Hematopoietic multipotent progenitor cell treated with erythropoietin and hydrocortisone succinate and interleukin-3 and kit ligand, for 15 days (in vitro differentiated cells): ENCODE results near the gene NKAIN4.

ENCODE experiments used
- DNase-seq: peaks from one replicate; pipeline ENCODE4 v3.0.0-alpha.2; 2015; ENCODE audit warnings: low spot score

The NKAIN4 gene

GRCh38 chr20:63288581-63289251 is 34.5 kb upstream of the NKAIN4 start:
- DNase-seq: no peak

GRCh38 chr20:63287697-63288580 is 33.7 kb upstream of the NKAIN4 start:
- no peak for DNase-seq

DNA sequence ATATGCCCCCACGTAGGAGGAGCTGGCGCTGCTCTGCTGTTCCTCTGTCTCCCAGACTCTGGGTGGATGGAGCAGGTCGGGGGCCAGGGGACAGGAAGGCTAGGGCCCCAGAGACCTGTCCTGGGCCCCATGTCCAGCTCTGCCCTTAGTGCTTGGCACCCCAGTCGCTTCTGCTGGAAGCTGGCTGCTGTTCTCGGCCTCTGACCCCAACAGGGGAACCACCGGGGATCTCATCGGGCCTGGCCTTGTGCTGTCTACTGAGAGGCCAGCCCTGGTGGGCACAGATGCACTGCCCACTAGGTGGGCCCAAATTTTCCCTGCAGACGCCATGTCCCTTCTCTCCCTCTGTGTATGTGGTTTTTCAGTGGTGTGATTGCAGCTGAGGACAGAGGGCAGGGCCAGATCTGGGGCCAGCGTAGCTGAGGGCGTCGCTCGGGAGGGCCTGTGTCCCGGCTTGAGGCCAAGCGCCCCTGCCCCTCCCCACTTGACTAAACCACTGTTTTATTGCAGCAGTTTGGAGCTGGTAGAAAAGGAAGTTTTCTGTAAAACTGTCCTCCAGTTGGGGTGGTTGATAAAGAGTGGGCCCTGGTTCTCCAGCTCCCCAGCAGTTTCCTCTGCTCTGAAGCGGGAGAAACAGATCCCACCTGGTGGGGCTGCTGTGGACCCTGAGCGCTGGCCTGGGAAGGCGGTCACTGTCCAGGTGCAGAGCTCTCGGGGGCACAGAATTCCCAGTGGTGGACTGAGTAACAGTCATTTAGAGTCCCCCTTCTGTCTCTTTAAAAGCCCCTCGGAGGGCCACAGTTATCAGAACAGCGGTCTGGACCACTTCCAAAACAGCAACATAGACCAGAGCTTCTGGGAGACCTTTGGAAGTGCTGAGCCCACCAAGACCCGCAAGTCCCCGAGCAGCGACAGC is 32.8 kb upstream of the NKAIN4 start:
- DNase-seq: no peak

DNA sequence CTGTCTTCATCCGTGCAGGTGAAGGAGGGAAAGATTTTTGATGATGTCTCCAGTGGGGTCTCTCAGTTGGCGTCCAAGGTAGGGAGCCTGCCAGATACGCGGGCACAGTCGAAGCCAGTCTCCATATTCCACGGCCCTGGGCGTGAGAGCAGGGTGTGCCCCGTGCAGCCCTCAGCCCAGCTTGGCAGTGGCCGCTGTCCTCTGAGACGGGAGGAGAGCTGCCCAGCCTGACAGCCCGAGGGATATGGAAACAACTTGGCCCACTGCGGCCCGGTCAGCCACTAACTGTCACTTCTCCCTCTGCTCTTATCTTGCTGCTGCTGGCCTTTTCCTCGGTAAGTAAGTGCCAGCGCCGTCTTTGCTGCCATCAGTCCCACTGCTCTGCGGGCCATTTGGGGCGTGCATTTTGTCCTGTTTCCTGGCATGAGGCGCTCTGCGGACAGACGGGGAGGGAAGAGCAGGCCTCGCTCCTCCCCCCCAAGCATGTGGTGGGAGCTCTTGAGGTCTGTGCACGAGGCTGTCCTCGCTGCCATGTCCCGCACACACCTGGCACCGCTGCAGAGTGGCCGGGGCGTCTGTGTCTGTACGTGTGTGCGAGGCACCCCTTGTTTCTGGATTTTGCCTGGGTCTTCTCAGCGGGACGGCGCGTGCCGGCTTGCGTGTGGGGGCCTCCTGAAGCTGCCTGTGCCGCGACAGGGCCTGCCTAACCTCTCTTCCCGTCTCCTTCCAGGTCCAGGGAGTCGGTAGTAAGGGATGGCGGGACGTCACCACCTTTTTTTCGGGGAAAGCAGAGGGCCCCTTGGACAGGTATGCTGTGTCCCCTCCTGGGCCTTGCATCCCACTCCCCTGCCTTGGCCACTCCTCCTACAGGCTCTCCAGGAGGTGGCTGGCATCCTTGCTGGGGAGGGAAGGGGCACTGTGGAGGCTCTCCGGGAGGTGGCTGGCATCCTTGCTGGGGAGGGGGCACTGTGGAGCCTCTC is 31.7 kb upstream of the NKAIN4 start:
- DNase-seq: no peak

DNA sequence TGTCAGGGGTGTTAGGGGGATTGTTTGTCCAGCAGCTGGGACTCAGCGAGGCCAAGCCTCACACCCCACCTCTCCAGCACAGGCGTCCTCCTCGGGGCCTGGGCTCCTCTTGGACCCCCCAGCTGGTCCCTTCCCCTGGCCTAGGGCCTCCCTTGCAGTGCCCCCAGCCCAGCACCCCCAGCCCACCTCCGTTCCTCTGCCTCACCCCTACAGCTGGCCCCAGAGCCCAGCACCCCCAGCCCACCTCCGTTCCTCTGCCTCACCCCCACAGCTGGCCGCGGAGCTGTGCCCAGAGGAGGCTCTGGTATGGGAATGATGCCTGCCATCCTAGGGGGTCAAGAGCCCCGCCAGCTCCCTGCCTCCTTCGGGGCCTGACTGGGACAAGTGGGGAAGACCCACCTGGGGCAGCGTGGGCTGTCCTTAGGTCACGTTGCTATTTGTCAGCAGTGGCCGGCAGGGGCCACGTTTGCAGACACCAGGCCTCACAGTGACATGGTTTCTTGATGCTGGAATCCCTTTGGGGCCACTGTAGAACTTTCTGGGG is 30.8 kb upstream of the NKAIN4 start:
- no peak for DNase-seq

GRCh38 chr20:63284544-63284949 is 30.3 kb upstream of the NKAIN4 start:
- DNase-seq: no peak

DNA sequence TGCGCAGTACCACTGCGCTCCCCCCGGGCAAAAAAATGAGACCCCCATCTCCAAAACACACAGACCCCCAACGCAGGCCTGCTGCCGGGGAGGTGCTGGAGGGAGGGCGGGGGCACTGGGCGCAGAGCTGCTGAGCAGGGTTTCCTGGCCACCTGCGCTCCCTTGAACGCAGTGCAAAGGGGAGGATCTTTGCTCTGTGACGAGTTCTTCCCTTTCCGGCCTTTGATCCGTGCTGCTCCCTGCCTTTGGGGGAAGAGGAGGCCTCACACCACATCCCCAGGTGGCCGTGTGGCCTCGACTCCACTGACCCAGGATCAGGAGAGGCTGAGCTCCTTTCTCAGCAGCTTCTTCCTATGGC is 29.8 kb upstream of the NKAIN4 start:
- DNase-seq: no peak

- no peak for DNase-seq
Measured at GRCh38 chr20:63283397-63284082, 29.3 kb upstream of the NKAIN4 start.

DNA sequence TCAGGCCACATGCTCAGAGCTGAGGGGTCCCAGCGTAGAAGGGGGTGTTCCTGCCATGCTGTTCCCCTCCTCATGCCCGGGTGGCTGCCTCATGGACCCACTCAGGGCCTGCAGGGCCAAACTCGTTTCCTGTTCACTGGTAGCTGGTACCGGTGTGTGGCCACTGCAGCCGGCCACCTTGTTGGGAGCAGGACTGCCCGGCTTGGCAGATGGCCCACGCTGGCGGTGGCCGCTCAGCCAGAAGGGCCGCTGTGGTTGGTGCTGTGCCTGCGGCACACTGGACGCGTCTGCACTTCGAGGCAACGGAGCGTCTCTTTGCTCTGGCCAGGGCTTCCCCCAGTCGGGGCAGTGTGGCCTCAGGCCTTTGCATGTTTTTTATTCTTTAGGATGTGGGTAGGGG is 28.7 kb upstream of the NKAIN4 start:
- no peak for DNase-seq

DNA sequence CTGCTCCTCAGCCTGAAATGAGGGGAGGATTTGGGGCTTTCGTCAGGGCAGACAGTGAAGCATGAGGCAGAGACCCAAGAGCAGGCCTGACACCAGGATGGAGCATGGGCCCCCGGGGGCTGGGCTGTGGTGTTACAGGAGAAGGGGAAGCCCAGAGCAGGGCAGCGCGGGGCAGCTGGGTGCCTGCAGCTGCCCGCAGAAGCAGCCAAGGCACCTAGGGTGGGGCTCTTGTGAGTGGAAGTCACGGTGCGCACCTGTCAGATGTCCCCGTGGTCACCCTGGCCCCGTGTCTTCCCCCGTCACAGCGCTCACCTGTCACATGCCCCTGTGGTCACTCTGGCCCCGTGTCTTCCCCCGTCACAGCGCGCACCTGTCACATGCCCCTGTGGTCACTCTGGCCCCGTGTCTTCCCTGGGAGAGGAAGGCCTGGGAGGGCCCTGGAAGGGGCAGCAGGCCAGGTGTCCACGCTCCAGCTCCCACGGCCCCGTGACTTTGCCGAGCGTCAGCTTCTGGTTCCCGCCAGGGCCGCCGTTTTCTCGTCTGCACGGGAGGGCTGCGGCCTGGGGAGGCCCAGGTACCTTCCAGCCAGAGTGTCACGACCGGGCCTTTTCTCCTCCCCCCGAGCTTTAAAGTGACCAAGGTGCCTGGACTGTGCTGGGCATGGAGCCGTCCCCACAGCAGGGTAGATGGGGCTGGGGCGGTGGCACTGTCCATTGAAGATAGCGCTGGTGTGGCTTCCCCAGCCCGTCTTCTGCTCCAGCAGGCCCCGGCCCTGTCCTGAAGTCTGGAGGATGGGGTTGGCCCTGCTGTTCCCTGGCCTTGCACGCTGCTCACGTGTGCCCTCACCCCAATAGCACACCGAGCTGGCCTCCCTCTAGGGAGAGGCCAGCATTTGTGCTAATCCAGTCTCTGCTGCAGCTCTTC is 27.7 kb upstream of the NKAIN4 start:
- no peak for DNase-seq

GRCh38 chr20:63280929-63281545 is 26.8 kb upstream of the NKAIN4 start:
- no peak for DNase-seq

GRCh38 chr20:63280371-63280770 is 26.1 kb upstream of the NKAIN4 start:
- DNase-seq: no peak

DNA sequence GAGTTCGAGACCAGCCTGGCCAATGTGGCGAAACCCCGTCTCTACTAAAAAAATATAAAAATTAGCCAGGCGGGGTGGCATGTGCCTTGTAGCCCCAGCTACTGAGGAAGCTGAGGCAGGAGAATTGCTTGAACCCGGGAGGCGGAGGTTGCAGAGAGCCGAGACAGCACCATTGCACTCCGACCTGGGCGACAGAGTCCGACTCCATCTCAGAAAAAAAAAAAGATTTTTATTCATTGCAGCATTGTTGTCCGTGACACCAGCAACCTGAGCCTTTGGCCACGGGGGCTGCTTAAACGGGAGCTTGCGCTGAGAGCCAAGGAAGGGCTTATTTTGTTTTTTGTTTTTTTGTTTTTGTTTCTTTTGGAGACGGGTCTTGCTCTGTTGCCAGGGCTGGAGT is 25.7 kb upstream of the NKAIN4 start:
- DNase-seq: no peak

DNA sequence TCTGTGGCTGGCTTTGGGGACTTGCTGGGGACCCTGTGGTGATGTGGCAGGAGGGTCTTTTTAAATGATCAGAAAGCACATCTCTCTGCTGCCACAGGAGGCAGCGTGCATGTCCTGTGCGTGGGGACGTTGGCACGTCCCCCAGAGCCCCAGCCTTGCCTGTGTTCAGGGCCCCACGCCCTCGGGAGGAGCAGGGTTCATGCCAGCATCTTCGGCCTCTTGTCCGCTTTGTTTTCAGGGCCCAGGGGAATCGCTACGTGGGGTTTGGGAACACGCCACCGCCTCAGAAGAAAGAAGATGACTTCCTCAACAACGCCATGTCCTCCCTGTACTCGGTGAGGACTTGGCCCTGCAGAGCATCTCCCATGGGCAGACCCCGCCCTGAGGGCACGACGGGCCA is 24.4 kb upstream of the NKAIN4 start:
- no peak for DNase-seq

- no peak for DNase-seq
Measured at GRCh38 chr20:63277466-63278272, 23.4 kb upstream of the NKAIN4 start.

DNA sequence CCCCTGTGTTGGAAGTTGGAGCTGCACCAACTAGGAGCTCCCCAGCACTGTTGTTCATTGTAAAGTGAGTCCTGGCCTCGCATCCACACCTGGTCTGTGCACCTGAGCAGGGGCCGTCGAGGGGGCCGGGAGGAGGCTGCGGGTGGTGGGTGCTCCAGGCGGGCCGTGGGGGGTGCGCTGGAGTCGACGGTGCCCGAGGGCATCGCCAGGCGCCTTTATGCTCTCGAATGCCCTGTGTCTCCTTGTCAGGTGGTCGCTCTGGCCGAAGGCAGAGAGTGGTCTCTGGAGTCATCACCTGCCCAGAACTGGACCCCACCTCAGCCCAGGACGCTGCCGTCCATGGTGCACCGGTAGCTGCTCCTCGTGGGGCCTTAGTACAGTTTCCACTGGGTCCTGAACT is 22.7 kb upstream of the NKAIN4 start:
- DNase-seq: no peak

- no peak for DNase-seq
Measured at GRCh38 chr20:63275825-63276224, 21.6 kb upstream of the NKAIN4 start.
